ENCODE data around the gene HEXD.
"Not testable (repeated sequence)": the region's sequence is repeated elsewhere in the genome, so short reads cannot be mapped to it uniquely, and the experiment has no call there.

DNA sequence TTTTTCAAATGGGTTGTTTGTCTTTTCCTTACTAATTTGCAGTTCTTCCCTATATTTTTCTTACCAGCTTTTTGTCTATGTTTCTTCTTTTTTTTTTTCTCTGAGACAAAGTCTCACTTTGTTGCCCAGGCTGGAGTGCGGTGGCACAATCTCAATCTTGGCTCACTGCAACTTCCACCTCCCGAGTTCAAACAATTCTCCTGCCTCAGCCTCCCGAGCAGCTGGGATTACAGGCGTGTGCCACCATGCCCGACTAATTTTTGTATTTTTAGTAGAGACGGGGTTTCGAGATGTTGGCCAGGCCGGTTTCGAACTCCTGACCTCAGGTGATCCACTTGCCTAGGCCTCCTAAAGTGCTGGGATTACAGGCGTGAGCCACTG, 45.1 kb upstream of the HEXD start:
- TF ChIP-seq, protein P1, sequence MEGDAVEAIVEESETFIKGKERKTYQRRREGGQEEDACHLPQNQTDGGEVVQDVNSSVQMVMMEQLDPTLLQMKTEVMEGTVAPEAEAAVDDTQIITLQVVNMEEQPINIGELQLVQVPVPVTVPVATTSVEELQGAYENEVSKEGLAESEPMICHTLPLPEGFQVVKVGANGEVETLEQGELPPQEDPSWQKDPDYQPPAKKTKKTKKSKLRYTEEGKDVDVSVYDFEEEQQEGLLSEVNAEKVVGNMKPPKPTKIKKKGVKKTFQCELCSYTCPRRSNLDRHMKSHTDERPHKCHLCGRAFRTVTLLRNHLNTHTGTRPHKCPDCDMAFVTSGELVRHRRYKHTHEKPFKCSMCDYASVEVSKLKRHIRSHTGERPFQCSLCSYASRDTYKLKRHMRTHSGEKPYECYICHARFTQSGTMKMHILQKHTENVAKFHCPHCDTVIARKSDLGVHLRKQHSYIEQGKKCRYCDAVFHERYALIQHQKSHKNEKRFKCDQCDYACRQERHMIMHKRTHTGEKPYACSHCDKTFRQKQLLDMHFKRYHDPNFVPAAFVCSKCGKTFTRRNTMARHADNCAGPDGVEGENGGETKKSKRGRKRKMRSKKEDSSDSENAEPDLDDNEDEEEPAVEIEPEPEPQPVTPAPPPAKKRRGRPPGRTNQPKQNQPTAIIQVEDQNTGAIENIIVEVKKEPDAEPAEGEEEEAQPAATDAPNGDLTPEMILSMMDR (IDR thresholded peaks at IDR 0.05) = not testable (repeated sequence)
- TF ChIP-seq POLR2A, POLR2AphosphoS5 (IDR thresholded peaks at IDR 0.05): not testable (repeated sequence)
